Measurements from ENCODE around the gene SPATA25. TPM values are rescaled to one million over a fixed set of nuclear protein-coding genes. Genes with fewer than 3 reads are reported as not detected.

The SPATA25 gene
- total RNA-seq, 1 experiment from 2014 or later: 5.8 TPM

- H3K9me3 Mint-ChIP-seq (ENCODE audit: low read depth, unreplicated experiment): no peaks in the 10 kb centered on the region
- no peaks in the 10 kb centered on the region for H3K27me3 Mint-ChIP-seq (ENCODE audit: unreplicated experiment)
- peaks cover 9% of the 10 kb centered on the region for H3K4me1 Mint-ChIP-seq (ENCODE audit: low read depth, unreplicated experiment)
- H3K27ac Mint-ChIP-seq (ENCODE audit: unreplicated experiment): peak within 1 kb of the TSS; percentile 95
- intact Hi-C loops (cut with micrococcal nuclease; ENCODE audit: unreplicated experiment): no loop called here
- peaks cover 38% of the 10 kb centered on the region for H3K36me3 Mint-ChIP-seq (ENCODE audit: insufficient read depth, unreplicated experiment)
- BruUV-seq (replicated peaks): TSS peak; percentile 37
- TF ChIP-seq, protein P1, sequence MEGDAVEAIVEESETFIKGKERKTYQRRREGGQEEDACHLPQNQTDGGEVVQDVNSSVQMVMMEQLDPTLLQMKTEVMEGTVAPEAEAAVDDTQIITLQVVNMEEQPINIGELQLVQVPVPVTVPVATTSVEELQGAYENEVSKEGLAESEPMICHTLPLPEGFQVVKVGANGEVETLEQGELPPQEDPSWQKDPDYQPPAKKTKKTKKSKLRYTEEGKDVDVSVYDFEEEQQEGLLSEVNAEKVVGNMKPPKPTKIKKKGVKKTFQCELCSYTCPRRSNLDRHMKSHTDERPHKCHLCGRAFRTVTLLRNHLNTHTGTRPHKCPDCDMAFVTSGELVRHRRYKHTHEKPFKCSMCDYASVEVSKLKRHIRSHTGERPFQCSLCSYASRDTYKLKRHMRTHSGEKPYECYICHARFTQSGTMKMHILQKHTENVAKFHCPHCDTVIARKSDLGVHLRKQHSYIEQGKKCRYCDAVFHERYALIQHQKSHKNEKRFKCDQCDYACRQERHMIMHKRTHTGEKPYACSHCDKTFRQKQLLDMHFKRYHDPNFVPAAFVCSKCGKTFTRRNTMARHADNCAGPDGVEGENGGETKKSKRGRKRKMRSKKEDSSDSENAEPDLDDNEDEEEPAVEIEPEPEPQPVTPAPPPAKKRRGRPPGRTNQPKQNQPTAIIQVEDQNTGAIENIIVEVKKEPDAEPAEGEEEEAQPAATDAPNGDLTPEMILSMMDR (IDR thresholded peaks at IDR 0.05; ENCODE audit: unreplicated experiment): no peak
- DNase-seq: peak; percentile 94
- CTCF ChIA-PET: interaction anchor here (0.7 to 1.0 kb wide), 3 partner anchors 9 to 11 kb away, joined by 3 read pairs; no protein-coding TSS in a partner anchor
- peak within 1 kb of the TSS; percentile 97 for H3K4me3 Mint-ChIP-seq (ENCODE audit: low read depth, unreplicated experiment)
Measured at GRCh38 chr20:45890985-45891983, 3.9 kb upstream of the SPATA25 start, which contains the start of the genes CTSA and NEURL2. CTSA (plus strand) TSS chr20:45891335; CDS start chr20:45891569, 234 bp downstream. NEURL2 (minus strand) TSS chr20:45891208; CDS start chr20:45890991, 217 bp downstream.

DNA sequence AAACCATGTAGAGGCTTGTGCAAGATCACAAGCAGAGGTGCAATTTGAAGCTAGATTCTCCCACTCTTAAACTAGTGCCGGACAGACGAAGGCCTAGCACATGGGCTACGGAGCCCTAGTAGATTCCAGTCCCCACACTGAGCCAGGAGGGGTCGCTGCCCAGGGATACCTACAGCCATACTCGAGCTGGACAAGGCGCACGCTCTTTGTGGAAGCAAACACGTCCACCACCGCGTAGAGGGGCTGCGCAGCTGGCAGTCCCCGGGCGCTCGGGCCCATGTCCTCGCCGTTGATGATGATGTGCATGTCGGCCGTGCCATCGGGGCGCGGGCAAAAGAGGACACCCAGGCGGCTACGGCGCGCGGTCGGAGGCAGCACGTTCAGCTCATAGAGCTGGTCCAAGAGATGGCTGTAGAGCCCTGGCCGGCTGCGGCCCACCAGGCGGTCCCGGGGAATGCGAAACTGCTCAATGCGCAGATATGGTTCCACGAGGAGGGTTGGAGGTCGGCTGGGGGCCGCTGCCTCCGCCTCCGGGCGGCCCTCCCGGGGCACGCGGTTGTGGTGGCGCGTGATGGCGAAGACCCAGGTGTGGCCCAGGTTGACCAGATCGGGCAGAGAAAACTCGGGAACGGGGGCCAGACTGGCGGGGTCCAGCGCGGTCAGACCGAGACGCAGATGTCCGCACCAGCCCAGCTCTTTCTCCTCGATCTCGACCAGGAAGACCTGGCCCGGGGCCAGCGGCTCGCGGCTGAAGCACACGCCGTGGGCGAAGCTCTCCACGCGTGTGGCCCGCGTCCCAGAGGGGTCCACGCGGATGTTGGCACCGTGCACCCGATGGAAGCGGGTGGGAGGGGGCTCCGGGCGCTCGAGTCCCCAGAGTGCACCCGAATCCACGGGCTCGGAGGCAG is 2.9 kb upstream of the SPATA25 start:
- intact Hi-C loops (cut with micrococcal nuclease; ENCODE audit: unreplicated experiment): no loop called here
- H3K36me3 Mint-ChIP-seq (ENCODE audit: insufficient read depth, unreplicated experiment): peaks cover 38% of the 10 kb centered on the region

DNA sequence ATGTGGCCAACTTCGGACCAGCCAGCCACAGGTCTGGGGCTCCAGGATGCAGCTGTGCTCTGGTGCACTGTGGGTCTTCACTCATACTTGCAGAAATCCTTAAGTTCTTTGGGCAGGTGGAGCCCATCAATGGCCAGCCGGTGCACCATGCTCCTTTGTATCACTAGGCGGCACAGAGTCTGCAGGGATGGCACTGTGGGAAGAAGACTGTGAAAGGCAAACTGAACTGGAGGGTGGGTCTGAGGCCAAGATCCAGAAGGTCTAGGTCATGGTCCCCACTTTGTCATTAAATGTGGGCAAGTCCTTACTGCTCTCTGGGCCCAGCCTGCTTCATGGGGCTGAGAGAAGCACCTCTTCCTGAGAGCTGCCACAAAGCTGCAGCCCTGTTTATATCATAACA is 1.3 kb upstream of the SPATA25 start:
- no peak overlapping the region for H3K27ac Mint-ChIP-seq (ENCODE audit: unreplicated experiment)
- DNase-seq: no peak
- peaks cover 9% of the 10 kb centered on the region for H3K4me1 Mint-ChIP-seq (ENCODE audit: low read depth, unreplicated experiment)
- no TSS peak for BruUV-seq (replicated peaks)
- CTCF ChIA-PET: interaction anchor here (0.5 kb wide), 1 partner anchor 22 kb away, joined by 3 read pairs; no protein-coding TSS in a partner anchor
- no peaks in the 10 kb centered on the region for H3K9me3 Mint-ChIP-seq (ENCODE audit: low read depth, unreplicated experiment)
- intact Hi-C loops (cut with micrococcal nuclease; ENCODE audit: unreplicated experiment): no loop called here
- H3K36me3 Mint-ChIP-seq (ENCODE audit: insufficient read depth, unreplicated experiment): peaks cover 43% of the 10 kb centered on the region
- TF ChIP-seq, protein P1 (IDR thresholded peaks at IDR 0.05; ENCODE audit: unreplicated experiment): no peak
- H3K4me3 Mint-ChIP-seq (ENCODE audit: low read depth, unreplicated experiment): no peak overlapping the region
- no peaks in the 10 kb centered on the region for H3K27me3 Mint-ChIP-seq (ENCODE audit: unreplicated experiment)

More for the DNA sequence above, 2.9 kb upstream of the SPATA25 start:
- no peaks in the 10 kb centered on the region for H3K9me3 Mint-ChIP-seq (ENCODE audit: low read depth, unreplicated experiment)
- H3K4me3 Mint-ChIP-seq (ENCODE audit: low read depth, unreplicated experiment): peak overlapping the region; percentile 97
- H3K4me1 Mint-ChIP-seq (ENCODE audit: low read depth, unreplicated experiment): peaks cover 9% of the 10 kb centered on the region
- TF ChIP-seq, protein P1 (IDR thresholded peaks at IDR 0.05; ENCODE audit: unreplicated experiment): no peak
- CTCF ChIA-PET: interaction anchor here (0.6 to 1.7 kb wide), 3 partner anchors 9 to 24 kb away, joined by 3 to 8 read pairs (median 3); partner anchors contain the start of gene ZSWIM1
- H3K27me3 Mint-ChIP-seq (ENCODE audit: unreplicated experiment): no peaks in the 10 kb centered on the region
- BruUV-seq (replicated peaks): TSS peak; percentile 29
- no peak for DNase-seq
- H3K27ac Mint-ChIP-seq (ENCODE audit: unreplicated experiment): peak overlapping the region; percentile 95

All from Calu3 (cell line).